Measurements from ENCODE around the gene APBB1IP.
A peak's percentile ranks its signal among the peaks of the same experiment; 100 is the strongest.

APBB1IP gene

DNA sequence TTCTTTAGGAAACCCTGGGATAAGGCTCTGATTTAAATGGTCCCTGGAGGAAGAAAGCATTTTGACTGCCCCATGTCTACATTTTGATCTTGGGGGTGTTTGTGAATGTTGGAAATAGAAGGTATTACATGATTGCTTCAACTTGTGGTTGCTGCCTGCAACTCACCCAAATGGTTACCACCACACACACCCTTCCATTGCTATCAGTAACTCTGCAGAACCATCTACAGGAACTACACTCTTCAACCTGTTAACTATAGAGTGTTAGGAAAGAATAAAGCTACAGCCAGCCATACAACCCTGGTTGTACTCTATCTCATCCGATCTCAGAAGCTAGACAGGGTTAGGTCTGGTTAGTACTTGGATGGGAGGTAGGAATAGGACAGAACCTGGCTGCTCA, 71.2 kb downstream of the APBB1IP start:
- DNase-seq, result no peak

DNA sequence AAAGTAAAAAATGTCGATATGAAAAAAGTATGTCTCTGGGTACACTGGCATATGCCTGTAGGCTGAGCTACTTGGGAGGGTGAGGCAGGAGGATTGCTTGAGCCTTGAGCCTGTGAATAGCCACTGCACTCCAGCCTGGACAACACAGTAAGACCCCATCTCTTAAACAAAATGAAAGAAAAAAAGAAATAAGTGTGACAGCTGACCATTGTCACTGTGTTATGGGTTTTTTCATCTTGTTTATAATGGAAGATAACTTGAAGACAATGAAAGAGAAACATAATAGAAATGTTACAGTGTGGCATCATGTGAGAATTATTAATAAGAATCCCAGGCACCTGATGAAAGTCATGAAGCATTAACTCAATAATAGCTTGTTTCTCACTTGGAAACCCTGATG, 75.0 kb downstream of the APBB1IP start:
- no peak for DNase-seq

DNA sequence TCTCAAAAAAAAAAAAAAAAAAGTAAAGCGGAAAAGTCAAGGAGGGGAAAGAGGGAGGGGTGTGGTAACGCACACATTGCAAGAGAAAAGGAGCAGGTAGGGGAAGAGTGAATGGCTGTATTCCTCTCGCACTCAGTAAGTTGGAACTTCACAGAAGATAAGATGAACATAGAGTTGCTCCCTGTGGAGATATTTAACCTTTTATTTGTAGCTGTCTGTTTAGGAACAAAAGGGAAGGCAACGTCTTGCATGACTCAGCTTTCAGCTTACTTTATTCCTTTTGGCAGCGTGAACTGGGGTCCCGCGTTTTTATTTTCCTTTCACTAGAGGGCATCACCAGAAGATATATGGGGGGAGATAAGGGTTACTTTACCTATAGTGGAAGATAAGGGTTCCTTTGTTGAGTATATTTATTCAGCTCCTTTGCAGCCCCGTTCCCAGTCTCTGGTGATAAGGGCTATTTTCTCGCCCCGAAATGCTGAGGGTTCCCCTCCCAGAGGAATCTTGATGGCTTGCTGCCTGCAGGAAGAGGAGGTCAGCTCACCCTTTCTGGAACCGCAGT, 78.5 kb downstream of the APBB1IP start:
- no peak for DNase-seq

DNA sequence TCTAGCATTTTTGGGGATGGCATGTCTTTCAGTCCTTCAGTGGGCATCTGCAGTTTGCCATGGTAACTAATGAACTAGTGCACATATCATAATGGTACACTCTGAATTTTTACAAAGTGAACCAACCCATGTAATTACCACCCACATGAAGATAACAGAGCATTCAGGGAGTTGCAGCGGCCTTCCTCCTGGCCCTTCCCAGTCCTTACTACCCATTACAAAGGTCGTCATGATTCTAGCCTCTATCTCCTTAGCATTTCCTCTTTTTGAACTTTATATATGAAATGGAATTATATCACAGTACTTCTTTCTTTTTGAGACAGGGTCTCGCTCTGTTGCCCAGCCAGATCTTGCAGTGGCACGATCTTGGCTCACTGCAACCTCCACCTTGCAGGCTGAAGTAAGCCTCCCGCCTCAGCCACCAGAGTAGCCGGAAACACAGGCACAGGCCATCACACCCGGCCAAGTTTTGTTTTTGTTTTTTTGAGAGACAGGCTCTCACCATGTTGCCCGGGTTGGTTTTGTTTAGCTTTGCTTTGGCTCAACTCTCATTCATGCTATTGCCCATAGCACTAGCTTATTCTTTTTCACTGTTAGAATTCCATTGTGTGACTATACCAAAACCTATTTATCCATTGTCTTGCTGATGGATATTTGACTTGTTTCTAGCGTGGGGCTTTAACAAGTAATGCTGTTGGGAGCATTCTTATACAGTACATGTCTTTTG, 79.2 kb downstream of the APBB1IP start:
- no peak for DNase-seq

DNA sequence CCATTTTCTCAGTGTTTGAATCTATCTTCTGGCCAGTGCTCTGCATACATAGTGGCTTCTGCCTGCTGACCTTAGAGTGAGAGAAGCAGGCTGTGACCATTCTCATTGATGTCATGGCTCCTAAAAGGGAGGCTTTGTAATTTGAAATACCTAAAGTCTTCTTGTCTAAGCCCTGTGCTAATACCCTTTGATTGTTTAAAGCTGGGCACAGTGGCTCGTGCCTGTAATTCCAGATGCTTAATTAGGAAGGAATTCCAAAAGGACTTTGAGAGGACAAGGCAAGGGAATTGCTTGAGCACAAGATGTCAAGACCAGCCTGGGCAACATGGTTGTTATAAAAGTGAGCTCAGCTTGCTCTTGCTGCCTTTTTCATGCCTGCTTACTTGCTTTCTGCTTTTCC, 81.7 kb downstream of the APBB1IP start:
- no peak for DNase-seq

DNA sequence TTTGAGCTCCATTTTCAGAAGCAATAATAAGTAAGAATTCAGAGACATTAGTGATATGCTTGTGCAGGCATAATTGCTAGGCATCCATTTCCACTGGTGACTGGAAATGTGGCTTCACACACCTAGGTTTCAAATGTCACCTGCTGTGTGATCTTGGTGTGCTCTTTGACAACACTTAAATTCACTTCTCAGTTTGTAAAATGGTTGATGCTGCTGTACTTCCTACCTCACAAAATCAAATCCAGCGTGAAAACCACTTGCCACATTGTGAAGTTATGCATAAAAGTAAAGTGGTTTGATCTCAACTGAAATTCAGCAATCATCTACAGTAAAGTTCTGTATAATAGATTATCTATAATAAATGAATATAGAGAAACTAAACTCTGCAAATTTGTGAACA, 82.4 kb downstream of the APBB1IP start:
- DNase-seq, result no peak

DNA sequence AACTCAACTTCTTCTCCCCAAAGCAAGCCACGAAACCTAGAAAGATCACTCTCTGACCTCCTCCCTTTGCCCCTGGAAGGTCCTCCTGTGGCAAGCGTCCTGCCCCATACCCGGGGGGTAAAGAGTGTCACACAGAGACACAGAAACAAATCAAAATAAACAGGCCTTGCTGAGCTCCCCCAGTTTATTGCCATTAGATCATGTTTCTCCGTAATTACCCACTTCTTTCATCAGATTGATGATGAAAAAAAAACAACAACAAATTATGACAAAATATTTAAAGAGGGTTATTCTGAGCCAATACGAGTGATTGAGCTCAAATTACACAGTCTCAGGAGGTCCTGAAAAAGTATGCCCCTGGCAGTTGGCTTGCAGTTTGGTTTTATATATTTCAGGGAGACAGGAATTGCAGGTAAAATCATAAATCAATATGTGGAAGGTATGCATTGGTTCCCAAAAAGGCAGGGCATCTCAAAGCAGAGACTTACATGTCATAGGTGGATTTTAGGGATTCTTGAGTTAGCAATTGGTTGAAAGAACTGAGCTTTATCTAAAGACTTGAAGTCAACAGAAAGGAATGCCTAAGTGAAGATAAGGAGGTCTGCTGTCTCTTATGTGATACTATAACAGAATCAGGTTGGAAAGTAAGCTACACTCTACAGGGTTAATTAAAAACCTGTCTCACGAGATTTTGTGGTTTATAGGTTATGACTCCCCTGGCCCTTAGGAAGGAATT, 86.2 kb downstream of the APBB1IP start:
- no peak for DNase-seq

DNA sequence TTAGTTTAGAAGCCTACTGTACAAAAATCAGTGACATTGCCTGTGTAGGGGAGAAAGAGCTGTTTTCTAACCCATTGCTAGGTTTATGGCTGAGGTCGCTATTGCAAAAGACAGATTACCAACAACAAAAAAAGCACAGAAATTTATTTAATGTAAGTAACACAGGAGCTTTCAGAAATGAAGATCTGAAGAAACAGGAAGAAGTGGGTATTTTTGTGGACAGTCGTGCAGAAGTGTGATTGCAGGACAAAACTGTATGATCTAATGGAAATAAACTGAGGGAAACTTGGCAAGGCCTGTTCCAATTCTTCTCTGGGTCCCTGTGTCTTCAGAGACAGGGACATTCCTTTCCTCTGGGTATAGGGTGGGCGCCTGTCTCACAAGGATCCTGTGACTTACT, 87.4 kb downstream of the APBB1IP start:
- no peak for DNase-seq

DNA sequence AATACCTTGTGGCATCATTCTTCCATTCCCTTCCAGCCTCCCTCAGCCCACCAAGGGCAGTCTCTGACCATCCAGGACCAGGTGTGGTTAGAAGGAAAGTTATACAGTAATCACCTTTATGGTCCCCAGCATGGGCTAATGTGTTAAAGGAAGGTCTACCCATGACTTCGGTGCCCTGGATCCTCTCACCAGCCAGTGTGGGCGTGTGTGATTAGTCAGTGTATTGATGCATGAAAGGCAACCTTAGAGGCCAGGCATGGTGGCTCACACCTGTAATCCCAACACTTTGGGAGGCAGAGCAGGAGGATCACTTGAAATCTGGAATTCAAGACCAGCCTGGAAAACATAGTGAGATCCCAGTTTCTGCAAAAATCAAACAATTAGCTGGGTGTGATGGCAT, 88.9 kb downstream of the APBB1IP start:
- DNase-seq, result peak; percentile 32

DNA sequence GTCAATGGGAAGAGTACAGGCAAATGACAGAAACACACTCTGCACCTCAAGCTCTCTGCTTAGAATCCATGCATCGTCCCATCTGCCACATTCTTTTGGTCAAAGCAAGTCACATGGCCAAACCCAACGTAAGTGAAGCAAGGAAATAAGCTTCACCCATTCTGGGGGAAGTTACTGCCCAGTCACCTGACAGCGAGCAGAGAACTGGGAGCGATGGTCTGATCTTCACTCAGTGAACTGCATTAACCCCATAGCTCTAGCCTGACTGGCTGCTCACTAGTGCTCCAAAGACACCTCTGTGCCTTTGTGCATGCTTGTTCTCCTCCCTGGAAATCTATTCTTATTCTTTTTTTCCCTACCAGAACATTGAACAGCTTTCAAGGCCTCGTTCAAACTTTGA, 89.9 kb downstream of the APBB1IP start:
- no peak for DNase-seq

DNA sequence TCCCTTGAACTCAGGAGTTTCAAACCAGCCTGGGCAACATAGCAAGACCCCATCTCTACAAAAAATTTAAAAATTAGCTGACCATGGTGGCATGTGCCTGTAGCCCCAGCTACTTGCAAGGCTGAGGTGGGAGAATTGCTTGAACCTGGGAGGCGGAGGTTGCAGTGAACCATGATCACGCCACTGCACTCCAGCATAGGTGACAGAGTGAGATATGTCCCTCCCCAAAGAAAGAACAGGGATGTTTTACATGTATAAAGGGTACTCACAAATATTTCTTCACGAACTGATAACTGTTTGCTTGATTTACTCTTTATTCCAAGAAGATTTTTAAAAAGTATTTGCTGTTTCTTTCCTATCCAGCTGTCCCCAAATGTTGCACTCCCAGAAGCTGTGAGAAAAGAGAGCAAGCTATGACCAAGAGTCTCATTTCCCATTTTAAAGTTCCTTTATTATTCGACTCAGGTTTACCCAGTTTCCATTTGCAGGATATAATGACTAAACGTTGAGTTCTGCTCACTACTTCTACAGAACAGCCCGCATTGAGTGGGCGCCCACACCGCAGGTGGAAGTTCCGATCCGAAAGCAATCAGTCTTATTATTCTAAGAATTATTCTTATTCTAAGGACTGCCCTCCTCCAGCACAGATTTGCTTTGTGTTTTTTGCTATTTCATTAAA, 90.7 kb downstream of the APBB1IP start:
- DNase-seq, result no peak

DNA sequence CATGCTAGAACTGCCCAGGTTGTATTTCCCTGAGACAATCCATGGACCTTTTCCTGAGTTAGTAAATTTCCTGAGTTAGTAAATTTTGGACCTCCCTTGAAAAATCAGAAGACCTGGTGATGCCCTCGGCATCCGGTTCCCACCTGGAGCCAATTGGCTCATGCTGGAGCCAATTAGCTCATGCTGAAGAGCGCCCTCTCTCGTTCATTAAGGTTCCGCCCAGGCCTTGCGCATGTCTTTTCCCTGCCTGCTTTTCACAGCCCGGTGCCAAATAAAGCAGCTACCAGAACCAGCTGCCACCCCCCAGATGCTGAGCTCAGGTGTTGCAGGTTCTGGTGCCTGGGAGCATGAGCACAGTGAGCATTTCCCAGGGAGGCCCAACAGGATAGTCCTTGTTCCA, 96.2 kb downstream of the APBB1IP start:
- no peak for DNase-seq

DNA sequence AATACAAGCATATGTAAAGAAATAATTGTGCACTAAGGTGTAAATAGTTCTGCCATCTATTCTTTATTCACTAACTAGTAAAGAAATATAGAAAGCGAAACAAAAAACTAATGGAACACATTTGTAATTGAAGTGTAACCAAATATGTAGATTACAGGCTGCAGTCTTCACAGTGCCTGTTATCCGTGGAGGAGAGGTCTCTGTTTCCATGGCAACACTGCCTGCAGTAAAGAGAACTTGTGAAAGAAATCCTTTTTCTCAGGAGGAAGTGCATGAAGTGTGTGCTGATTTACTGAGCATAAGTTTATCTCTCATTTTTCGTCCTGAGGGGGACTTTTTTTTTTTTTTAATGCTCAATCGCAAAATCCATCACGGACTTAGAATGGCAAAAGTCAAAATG, 102.5 kb downstream of the APBB1IP start:
- no peak for DNase-seq

DNA sequence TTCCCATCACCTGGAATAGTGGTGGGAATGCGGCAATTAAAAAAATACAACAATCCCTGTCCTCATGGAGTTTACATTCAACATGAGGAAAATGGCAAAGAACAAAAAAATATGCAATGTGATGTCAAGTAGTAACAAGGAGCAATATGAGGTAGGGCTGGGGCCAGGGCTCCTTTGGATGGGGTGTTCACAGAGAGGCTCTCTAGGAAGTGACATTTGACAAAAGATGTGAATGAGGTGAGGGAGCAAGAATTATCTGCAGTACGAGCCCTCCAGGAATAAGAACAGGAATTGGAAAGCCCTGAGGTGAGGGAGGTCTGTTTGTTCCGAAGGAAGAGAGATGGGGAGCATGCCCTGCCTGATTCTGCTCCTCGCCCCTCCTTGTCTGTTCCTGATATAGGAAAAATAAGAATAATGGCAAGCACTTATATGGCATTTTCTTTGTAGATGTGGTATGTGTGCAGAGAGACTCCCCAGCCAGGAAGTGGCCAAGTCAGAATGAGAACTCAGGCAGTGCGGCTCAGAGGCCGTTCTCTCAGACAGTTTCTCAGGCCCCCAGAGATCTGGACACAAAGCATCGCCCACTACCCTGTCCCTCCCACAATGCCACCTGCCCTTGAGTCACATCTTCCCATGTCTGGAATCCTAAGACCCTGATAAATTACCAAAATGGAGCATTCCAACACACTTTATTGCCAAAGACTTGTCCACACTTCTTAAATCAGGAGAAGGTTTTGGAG, 105.6 kb downstream of the APBB1IP start:
- no peak for DNase-seq

DNA sequence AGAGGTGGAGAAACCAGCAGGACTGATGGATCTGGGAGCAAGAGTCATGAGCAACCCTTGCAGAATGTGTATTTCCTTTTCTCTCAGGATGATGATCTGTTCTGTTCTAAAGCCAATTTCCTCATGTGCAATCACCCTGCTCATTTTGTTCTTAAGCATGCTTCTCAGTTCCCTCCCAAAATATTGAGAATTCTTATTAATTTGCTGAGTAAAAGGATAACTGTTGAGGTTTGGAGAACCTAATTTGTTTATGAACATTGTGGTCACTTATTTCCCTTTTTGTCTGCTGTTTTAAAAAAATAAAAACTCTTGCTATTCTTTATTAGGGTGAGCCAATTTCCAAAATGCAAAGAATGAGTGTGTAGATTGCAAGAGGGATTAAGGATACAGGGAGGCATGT, 106.8 kb downstream of the APBB1IP start:
- no peak for DNase-seq

DNA sequence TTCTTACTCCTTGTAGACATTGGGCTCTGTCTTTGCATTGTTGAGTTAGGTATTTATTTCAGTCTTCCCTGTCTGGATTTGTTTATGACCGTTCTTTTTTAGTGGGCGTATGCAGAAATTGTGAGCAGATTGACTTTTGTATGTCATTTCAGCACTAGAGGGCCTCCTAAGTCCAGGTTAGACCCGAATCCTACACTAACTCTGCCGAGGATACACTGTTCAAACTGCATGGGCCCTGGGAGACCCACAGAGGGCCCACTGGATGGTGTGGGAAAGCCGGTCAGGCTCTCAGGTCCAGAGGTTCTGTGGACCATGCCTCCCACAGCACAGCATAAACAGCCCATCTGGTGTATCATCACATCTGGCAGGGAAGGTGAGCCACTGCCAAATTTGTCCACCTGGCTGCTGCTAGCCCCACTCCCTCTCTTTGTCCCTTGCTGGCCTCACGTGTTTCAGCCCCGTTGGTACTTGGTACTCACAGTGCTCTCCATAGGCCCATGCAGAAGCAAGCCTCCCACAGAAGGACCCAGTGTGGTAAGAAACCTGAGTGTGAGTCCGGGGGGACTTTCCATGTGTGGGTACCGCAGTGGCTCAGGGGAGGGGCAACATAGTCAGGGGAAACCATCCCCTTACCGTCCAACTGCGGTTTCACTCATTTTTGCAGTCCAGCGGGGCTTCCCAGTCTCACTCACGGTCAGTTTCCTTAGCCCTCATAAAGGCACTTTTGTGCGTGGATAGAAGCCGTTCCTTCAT, 112.8 kb downstream of the APBB1IP start:
- DNase-seq, result no peak

DNA sequence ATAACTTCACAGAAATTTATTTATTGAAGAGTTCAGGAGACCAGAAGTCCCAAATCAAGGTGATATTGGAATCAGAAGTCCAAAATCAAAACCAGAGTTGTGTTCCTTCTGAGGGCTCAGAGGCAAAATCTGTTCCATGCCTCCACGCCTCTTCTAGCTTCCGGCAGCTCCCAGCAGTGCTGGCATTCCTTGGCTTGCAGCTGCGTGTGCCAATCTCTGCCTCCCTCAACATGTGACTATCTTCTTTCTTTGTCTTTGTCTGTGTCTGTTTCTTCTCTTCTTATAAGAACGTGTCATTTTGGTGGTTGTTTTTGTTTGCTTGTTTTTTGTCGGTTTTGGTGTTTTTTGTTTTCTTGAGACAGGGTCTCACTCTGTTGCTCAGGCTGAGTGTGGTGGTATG, 116.1 kb downstream of the APBB1IP start:
- DNase-seq, result no peak

DNA sequence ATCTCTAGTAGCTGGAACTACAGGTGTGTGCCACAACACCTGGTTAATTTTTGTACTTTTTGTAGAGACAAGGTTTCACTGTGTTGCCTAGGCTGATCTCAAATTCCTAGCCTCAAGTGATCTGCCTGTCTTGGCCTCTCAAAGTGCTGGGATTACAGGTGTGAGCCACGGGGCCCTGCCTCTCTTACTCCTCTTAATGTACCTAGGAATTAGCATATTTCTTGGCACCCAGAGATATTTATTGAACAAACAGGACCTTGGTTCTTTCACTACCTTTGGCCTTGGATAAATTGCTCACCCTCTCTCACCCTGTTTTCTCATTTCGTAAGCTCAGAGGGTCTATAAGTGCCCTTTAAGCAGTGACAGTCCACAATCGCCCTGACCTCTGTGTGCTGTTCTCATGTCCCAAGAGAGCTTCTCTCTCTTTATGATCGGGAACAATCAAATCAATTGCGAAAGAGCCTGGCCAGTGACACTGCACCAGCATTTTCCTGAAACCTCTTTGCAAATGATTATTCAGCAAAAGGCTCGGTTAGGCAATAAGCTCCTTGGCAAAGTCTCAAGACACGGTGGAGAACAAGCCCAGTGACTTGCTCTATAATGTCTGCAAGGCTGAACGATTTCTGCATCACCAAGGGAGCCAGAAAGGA, 117.7 kb downstream of the APBB1IP start:
- DNase-seq, result no peak

DNA sequence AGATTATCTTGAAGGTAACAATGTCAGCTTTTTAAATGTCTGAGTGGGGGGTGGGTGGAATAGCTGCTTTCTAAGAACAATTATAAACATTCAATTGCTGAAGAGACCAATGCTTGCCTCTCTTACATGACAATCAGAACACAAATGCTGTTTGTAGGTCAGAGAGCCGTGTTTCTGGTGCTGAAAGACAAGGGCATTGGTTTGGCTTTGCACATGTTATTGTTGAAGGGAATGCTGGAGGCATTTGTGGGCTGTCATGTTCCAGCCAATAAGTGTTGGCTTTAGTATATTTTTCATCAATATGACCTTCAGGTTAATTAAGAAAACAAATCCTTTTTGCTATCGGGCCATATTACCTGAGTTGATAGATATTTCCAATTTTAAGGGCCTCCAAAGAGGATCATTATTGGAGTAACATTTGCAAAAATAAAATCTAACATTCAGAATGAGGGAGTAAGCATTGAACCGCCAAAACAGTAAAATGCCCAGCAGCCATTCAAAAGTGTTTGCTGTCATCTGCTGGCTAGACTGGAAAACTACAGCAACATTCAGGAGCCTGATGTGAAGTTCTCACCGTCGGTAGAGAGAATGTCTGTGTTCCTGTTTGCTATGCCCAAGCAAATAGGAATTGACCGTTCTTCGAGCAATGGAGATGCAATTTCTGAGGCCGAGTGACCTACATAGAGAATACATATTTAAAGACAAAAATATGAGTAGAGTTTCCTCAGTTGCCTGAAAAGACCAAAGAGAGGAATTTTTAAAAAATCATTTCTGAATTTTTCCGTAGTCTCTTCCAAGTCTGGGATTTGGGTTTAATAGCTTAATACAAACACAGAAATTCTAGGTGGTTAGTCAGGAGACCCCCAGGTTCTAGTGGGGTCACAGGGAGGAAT, 118.9 kb downstream of the APBB1IP start:
- DNase-seq, result peak in 1 of 2 donors; percentile 33

DNA sequence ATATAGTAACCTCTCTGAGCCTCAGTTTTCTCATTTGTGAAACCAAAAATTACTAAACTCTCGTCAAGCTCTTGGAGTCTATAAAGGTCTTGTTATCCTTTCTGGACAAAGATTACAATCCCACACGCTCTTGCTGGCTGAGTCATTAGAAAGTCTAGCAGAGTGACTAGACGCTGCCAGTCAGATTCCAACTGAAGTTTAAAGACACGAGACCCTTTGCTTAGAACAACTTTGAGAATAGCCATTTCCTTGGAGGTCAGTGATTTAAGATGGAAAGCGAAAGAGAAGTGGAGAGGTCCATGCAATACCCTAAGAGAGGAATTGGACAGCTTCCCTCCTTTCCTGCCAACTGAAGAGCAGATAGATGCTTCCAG, 119.5 kb downstream of the APBB1IP start:
- DNase-seq, result no peak

Measured in activated CD4-positive, alpha-beta T cell treated with anti-CD3 and anti-CD28 coated beads for 4 hours (primary cell).